ENCODE measurements around the gene PRX.

PRX gene

DNA sequence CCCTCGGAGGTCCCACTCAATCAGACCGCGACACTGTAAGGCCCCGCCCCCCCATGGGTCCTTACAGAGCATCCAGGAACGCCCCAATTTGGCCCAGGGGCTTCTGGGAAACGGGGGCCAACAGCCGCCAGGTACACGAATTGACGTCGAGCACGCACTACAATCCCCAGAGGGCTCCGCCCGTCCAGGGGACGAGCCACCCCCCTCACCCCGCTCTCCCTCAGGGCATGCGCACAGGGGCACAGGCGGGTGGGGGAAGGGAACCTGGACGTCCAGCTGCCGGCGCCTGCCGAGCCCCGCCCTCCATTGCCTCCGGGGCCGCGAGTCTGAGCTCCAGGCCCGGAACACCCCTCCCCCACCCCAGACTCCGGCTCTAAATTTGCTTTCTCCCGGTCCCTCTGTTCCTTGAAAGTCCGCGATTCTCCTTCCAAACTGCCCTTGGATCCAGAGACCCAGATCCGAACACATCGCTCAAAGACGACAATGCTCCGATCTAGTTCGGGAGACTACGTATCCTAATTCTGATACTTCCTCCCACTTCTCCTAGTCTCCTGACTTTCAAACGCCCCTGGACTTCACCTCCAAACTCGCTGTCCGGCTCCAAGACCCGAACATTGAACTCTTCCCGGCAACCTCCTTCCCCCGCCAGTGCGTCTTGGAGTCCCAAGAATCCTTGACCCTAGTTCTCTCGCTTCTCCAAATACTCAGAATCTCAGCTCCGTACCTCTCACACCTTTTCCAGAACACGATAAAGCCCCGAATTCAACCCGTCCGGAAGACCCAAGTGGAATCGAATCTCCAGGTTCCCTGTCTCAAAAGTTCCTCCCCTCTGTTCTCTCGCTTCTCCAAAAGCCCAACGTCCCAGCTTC, 30.2 kb upstream of the PRX start:
- Histone ChIP-seq H3K9ac (ENCODE audit: low read depth, low read length, poor library complexity, severe bottlenecking) (peak overlapping the region; percentile 94), H3K9me3 (ENCODE audit: insufficient read depth, low read depth, low read length) (no peaks in the 10 kb centered on the region), H3K4me1 (ENCODE audit: insufficient read depth, low read length, poor library complexity, severe bottlenecking) (peaks cover 18% of the 10 kb centered on the region), H3K79me2 (ENCODE audit: insufficient read depth, low read length) (peaks cover 19% of the 10 kb centered on the region), H3K4me3 (ENCODE audit: low read length, poor library complexity, severe bottlenecking) (peak overlapping the region; percentile 87), H3K9me2 (replicated peaks; ENCODE audit: low read depth, low read length) (no peaks in the 10 kb centered on the region), H3K36me3 (ENCODE audit: insufficient read depth, low read length) (peaks cover 12% of the 10 kb centered on the region; the same call in 1 of the 2 replicates), H3K27me3 (ENCODE audit: insufficient read depth, low read length, poor library complexity, severe bottlenecking) (no peaks in the 10 kb centered on the region), H3K4me2 (ENCODE audit: low read depth, low read length, poor library complexity, severe bottlenecking) (peak overlapping the region; percentile 98), H3F3A (ENCODE audit: low read depth) (no peaks in the 10 kb centered on the region), H4K20me1 (ENCODE audit: insufficient read depth, low read length, poor library complexity, severe bottlenecking) (peaks cover 19% of the 10 kb centered on the region), H2AFZ (ENCODE audit: low read length) (peak overlapping the region; percentile 98)
- no peak for TF ChIP-seq CTCF (conservative IDR thresholded peaks at IDR 0.05; ENCODE audit: low read length)
- no peak for TF ChIP-seq EZH2phosphoT487 (IDR thresholded peaks at IDR 0.05; ENCODE audit: borderline replicate concordance)

DNA sequence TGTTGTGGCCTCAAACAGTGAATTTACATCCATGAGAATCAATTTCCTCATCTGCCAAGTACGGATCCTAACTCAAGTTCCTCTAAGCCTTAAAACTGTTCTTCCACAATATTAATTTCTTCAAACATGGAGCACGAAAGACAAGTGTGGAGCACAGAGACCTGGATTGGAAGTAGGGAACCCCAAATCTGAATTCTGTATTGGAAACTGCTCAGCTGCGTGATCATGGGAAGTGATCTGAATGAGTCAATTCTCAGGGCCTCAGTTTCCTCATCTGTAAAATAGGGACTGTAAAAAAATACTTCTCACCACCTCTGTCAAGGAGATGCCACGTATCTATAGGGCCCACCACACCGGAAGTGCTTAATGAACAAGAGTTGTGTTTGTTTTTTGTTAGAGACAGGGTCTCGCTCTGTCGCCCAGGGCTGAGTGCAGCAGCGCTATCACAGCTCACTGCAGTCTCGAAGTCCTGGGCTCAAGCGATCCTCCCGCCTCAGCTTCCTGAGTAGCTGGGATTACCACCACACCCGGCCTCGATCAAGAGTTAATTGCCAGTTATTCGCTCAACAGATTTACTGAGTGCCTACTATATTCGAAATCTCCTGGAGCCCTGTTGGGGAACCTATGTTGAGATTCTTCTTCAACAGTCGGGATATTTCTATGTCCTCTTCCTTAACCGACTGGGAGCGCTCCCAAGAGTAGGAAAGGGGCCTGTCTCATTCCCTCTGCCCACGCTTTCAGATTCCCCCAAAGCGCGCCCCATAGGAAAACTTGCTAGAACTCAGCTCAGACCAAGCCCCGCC, 29.4 kb upstream of the PRX start:
- H3K4me3 ChIP-seq (ENCODE audit: low read length, poor library complexity, severe bottlenecking) = peak overlapping the region; percentile 87
- TF ChIP-seq EZH2phosphoT487 (IDR thresholded peaks at IDR 0.05; ENCODE audit: borderline replicate concordance) (no peak), CTCF (conservative IDR thresholded peaks at IDR 0.05; ENCODE audit: low read length) (no peak)
- H3K9ac ChIP-seq (ENCODE audit: low read depth, low read length, poor library complexity, severe bottlenecking) = peak overlapping the region; percentile 78
- H3K4me2 ChIP-seq (ENCODE audit: low read depth, low read length, poor library complexity, severe bottlenecking) = peak overlapping the region; percentile 98
- no peaks in the 10 kb centered on the region for H3K9me3 ChIP-seq (ENCODE audit: insufficient read depth, low read depth, low read length)
- no peaks in the 10 kb centered on the region for H3K9me2 ChIP-seq (replicated peaks; ENCODE audit: low read depth, low read length)
- peaks cover 19% of the 10 kb centered on the region for H4K20me1 ChIP-seq (ENCODE audit: insufficient read depth, low read length, poor library complexity, severe bottlenecking)
- peak overlapping the region; percentile 75 for H2AFZ ChIP-seq (ENCODE audit: low read length)
- H3K36me3 ChIP-seq (ENCODE audit: insufficient read depth, low read length) = peaks cover 12% of the 10 kb centered on the region; the same call in 1 of the 2 replicates
- peaks cover 19% of the 10 kb centered on the region for H3K79me2 ChIP-seq (ENCODE audit: insufficient read depth, low read length)
- H3K4me1 ChIP-seq (ENCODE audit: insufficient read depth, low read length, poor library complexity, severe bottlenecking) = peaks cover 18% of the 10 kb centered on the region
- no peaks in the 10 kb centered on the region for H3F3A ChIP-seq (ENCODE audit: low read depth)
- H3K27me3 ChIP-seq (ENCODE audit: insufficient read depth, low read length, poor library complexity, severe bottlenecking) = no peaks in the 10 kb centered on the region

- Histone ChIP-seq H3K79me2 (ENCODE audit: insufficient read depth, low read length) (peaks cover 19% of the 10 kb centered on the region), H3K9me2 (replicated peaks; ENCODE audit: low read depth, low read length) (no peaks in the 10 kb centered on the region), H3K36me3 (ENCODE audit: insufficient read depth, low read length) (peaks cover 12% of the 10 kb centered on the region; the same call in 1 of the 2 replicates), H2AFZ (ENCODE audit: low read length) (no peak overlapping the region), H3K4me3 (ENCODE audit: low read length, poor library complexity, severe bottlenecking) (peak overlapping the region; percentile 87), H3K4me1 (ENCODE audit: insufficient read depth, low read length, poor library complexity, severe bottlenecking) (peaks cover 18% of the 10 kb centered on the region), H4K20me1 (ENCODE audit: insufficient read depth, low read length, poor library complexity, severe bottlenecking) (peaks cover 19% of the 10 kb centered on the region), H3F3A (ENCODE audit: low read depth) (no peaks in the 10 kb centered on the region), H3K27me3 (ENCODE audit: insufficient read depth, low read length, poor library complexity, severe bottlenecking) (no peaks in the 10 kb centered on the region), H3K9ac (ENCODE audit: low read depth, low read length, poor library complexity, severe bottlenecking) (peak overlapping the region; percentile 78), H3K4me2 (ENCODE audit: low read depth, low read length, poor library complexity, severe bottlenecking) (peak overlapping the region; percentile 98), H3K9me3 (ENCODE audit: insufficient read depth, low read depth, low read length) (no peaks in the 10 kb centered on the region)
- TF ChIP-seq EZH2phosphoT487 (IDR thresholded peaks at IDR 0.05; ENCODE audit: borderline replicate concordance) (no peak), CTCF (conservative IDR thresholded peaks at IDR 0.05; ENCODE audit: low read length) (no peak)
These were observed 28.6 kb upstream of the PRX start for GRCh38 chr19:40441719-40442253.

Data from Loucy (cell line).